ENCODE data around the gene SIRPB2. TPM values are rescaled to one million over a fixed set of nuclear protein-coding genes. Genes with fewer than 3 reads are reported as not detected.

SIRPB2 gene
- total and polyA plus RNA-seq, 10 of the 15 experiments (the other 5 are each of a cell fraction or from before 2014, with no cell fraction given): not detected

DNA sequence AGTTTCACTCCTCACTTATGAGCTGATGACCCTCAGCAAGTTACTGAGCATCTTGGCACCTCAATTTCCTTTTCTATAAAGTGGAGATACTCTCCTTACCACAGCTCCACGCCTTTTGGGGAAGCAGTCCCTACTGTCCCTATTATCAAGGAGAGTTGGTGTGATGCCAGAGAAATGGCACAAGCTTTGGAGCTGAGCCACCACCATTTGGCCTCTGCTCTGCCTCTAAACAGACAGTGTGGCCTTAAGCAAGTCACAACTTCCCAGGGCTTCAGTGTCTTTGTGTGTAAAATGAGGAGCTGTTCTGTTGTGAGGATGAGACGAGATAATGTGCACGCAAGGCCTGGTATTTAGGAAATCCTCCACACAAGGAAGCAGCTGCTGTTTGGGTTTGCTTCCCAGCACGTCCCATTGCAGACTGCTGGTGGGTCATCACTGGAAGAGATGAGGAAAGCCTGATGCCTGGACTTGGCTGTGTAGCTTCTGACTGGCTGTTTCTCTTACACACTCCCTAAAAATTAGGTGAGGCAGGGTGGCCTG is 43.1 kb downstream of the SIRPB2 start (continued):
- TF ChIP-seq JUNB (IDR thresholded peaks at IDR 0.05): no peak

GRCh38 chr20:1446536-1446935 is 44.7 kb downstream of the SIRPB2 start:
- WGBS (ENCODE audit: insufficient coverage, insufficient replicate concordance, low lambda C conversion rate, missing lambda C conversion rate): 100% methylated on average over 1 of the region's 1 CpG
- Histone ChIP-seq H3K9ac (ENCODE audit: control insufficient read depth, insufficient read depth, low read length) (no peak overlapping the region), H3K79me2 (ENCODE audit: control insufficient read depth, insufficient read depth, low read length) (no peaks in the 10 kb centered on the region), H3K27ac (ENCODE audit: control insufficient read depth, insufficient read depth) (no peak overlapping the region), H3K27me3 (replicated peaks in 1 of 2; ENCODE audit: control insufficient read depth in 2 of 2, insufficient read depth in 2 of 2, low read length in 1 of 2) (no peaks in the 10 kb centered on the region), H4K20me1 (ENCODE audit: control insufficient read depth, insufficient read depth) (no peaks in the 10 kb centered on the region; the same call in 1 of the 2 replicates), H3K4me2 (ENCODE audit: control insufficient read depth, insufficient read depth) (no peak overlapping the region), H3K4me3 (no peak overlapping the region), H2AFZ (ENCODE audit: control insufficient read depth, low read depth, low read length) (no peak overlapping the region), H3K9me3 (replicated peaks; ENCODE audit: control insufficient read depth, insufficient read depth, low read length) (no peaks in the 10 kb centered on the region), H3K36me3 (ENCODE audit: control insufficient read depth in 2 of 2, insufficient read depth in 2 of 2, low read length in 1 of 2) (peaks cover 32 to 50% of the 10 kb centered on the region in 2 experiments), H3K4me1 (ENCODE audit: control insufficient read depth, insufficient read depth, low read length) (no peaks in the 10 kb centered on the region)
- ChIA-PET RAD21 (ENCODE audit: unreplicated experiment) (no interaction called here), CTCF (interaction anchor here (3.0 kb wide), 1 partner anchor 9 kb away, joined by 22 read pairs; no protein-coding TSS in a partner anchor), SMC1A (ENCODE audit: uncharacterized antibody, unreplicated experiment) (no interaction called here), POLR2A (no interaction called here)
- no TSS peak for BruUV-seq (replicated peaks)
- TF ChIP-seq TBL1XR1 (IDR thresholded peaks at IDR 0.05; ENCODE audit: low read depth, low read length) (no peak), NR2F1 (conservative IDR thresholded peaks at IDR 0.05) (no peak), FOS (IDR thresholded peaks at IDR 0.05; ENCODE audit: borderline replicate concordance, extremely low read depth, insufficient read length) (no peak), SIN3A (IDR thresholded peaks at IDR 0.05; ENCODE audit: low read depth, low read length) (no peak)
- intact Hi-C loops (cut with micrococcal nuclease; ENCODE audit: unreplicated experiment): no loop called here
- no peak for DNase-seq (ENCODE audit: low read depth, low spot score)
- no peak for FAIRE-seq
- in situ Hi-C loops (cut with MboI): no loop called here
- ATAC-seq: no peak

- no peaks in the 10 kb centered on the region for H3K9me3 ChIP-seq (replicated peaks; ENCODE audit: control insufficient read depth, insufficient read depth, low read length)
- RAD21 ChIA-PET (ENCODE audit: unreplicated experiment): no interaction called here
- FAIRE-seq (no peak), DNase-seq (ENCODE audit: low read depth, low spot score) (no peak), ATAC-seq (no peak)
- no peak overlapping the region for H2AFZ ChIP-seq (ENCODE audit: control insufficient read depth, low read depth, low read length)
- peaks cover 23 to 39% of the 10 kb centered on the region in 2 experiments for H3K36me3 ChIP-seq (ENCODE audit: control insufficient read depth in 2 of 2, insufficient read depth in 2 of 2, low read length in 1 of 2)
- POLR2A ChIA-PET: no interaction called here
- no peak overlapping the region for H3K9ac ChIP-seq (ENCODE audit: control insufficient read depth, insufficient read depth, low read length)
- H3K4me2 ChIP-seq (ENCODE audit: control insufficient read depth, insufficient read depth): no peak overlapping the region
- TF ChIP-seq TCF3 (IDR thresholded peaks at IDR 0.05; ENCODE audit: borderline replicate concordance, insufficient read depth, low read depth, low read length): no peak
- TF ChIP-seq ZBTB4 (CRISPR knock-in tag; IDR thresholded peaks at IDR 0.05): no peak
- no peak for TF ChIP-seq MAX (IDR thresholded peaks at IDR 0.05; ENCODE audit: low read depth, low read length)
- TF ChIP-seq USF1 (IDR thresholded peaks at IDR 0.05; ENCODE audit: borderline replicate concordance, extremely low read length, insufficient read depth, low read depth, low read length): no peak
- H4K20me1 ChIP-seq (ENCODE audit: control insufficient read depth, insufficient read depth): no peaks in the 10 kb centered on the region
- no peak overlapping the region for H3K4me3 ChIP-seq
- CTCF ChIA-PET: interaction anchor here (1.6 kb wide), 1 partner anchor 60 kb away, joined by 5 read pairs; no protein-coding TSS in a partner anchor
- WGBS (ENCODE audit: insufficient coverage, insufficient replicate concordance, low lambda C conversion rate, missing lambda C conversion rate): 98% methylated on average over 5 of the region's 5 CpGs
- no peaks in the 10 kb centered on the region for H3K27me3 ChIP-seq (replicated peaks in 1 of 2; ENCODE audit: control insufficient read depth in 2 of 2, insufficient read depth in 2 of 2, low read length in 1 of 2)
- SMC1A ChIA-PET (ENCODE audit: uncharacterized antibody, unreplicated experiment): no interaction called here
- H3K79me2 ChIP-seq (ENCODE audit: control insufficient read depth, insufficient read depth, low read length): no peaks in the 10 kb centered on the region
- intact Hi-C loops (cut with micrococcal nuclease; ENCODE audit: unreplicated experiment) (no loop called here), in situ Hi-C loops (cut with MboI) (no loop called here)
- no TSS peak for BruUV-seq (replicated peaks)
- H3K27ac ChIP-seq (ENCODE audit: control insufficient read depth, insufficient read depth): no peak overlapping the region
- no peaks in the 10 kb centered on the region for H3K4me1 ChIP-seq (ENCODE audit: control insufficient read depth, insufficient read depth, low read length)
Observed at GRCh38 chr20:1443085-1443484, 48.1 kb downstream of the SIRPB2 start.

All from GM12878 (cell line).